Measurements from ENCODE around the gene RPS15A.

- TF ChIP-seq CTCF (IDR thresholded peaks at IDR 0.05 in 8 of 11, conservative IDR thresholded peaks at IDR 0.05 in 3 of 11) (no peak), POLR2A (IDR thresholded peaks at IDR 0.05) (no peak), POLR2AphosphoS5 (IDR thresholded peaks at IDR 0.05) (no peak)
Measured at GRCh38 chr16:18799500-18799899, 9.4 kb upstream of the RPS15A start.
